K562 (cell line): Measurements from ENCODE around the gene ZNF23. TPM values are rescaled to one million over a fixed set of nuclear protein-coding genes. Genes with fewer than 3 reads are reported as not detected.

ENCODE experiments used
- ATAC-seq: fragments of 200-7000 bp; cut with Tn5 transposase; 3 replicates; pipeline ENCODE4 v1.9.1; 2020; ENCODE audit warnings: moderate library complexity
- BruUV-seq: library from RNA; stranded (reverse); fragments of 400-500 nt; replicated peaks from 2 replicates; lab custom pipeline; 2021; lab: Mats Ljungman, UMichigan
- CTCF ChIA-PET: fragments of 300-600 bp; formaldehyde crosslinking; extraction: SDS; loops from one replicate; lab custom pipeline; 2021; ENCODE audit warnings: low intra/inter-chr PET ratio; lab: Yijun Ruan, JAX
- POLR2A ChIA-PET: fragments of 300-600, 350-650 bp; sonication (Branson Sonifier 250); formaldehyde crosslinking; extraction: SDS; loops from one replicate; lab custom pipeline; 2021; ENCODE audit warnings: antibody characterized with exemption, inconsistent platforms; lab: Yijun Ruan, JAX
- DNase-seq, 4 experiments: peaks; one replicate each; pipeline versions ENCODE4 v3.0.0 to v3.0.0-alpha.2; 2011 to 2018; ENCODE audit warnings: low spot score in 3 of 4, mixed read lengths in 3 of 4; ENCODE audit errors: extremely low read depth in 1 of 4
- FAIRE-seq: peaks from 2 replicates; lab custom pipeline; 2011; peaks lifted over from hg19 to GRCh38; lab: Jason Lieb, UNC
- H2AFZ ChIP-seq: 2 replicates; pipeline ENCODE4 v1.6.0; 2011; ENCODE audit warnings: low read depth, low read length, control low read depth, inconsistent platforms
- H3K27ac ChIP-seq: fragments of 200-600 bp; 3 replicates; pipeline ENCODE4 v1.8.0; 2011; ENCODE audit warnings: low read depth, mild to moderate bottlenecking, control low read depth, inconsistent platforms, low read length, moderate library complexity, mixed read lengths; ENCODE audit errors: extremely low read depth
- H3K27me3 ChIP-seq, 2 experiments: fragments of 300-600 bp in 1 of 2; 2 replicates in 1 of 2; 3 replicates in 1 of 2; pipeline versions ENCODE4 v1.6.0 to v1.8.0; 2011; ENCODE audit warnings: inconsistent platforms in 2 of 2, low read length in 2 of 2, mild to moderate bottlenecking in 1 of 2, mixed read lengths in 1 of 2, moderate library complexity in 1 of 2; ENCODE audit not compliant: control insufficient read depth in 2 of 2, insufficient read depth in 2 of 2
- H3K36me3 ChIP-seq: fragments of 300-600 bp; 3 replicates; pipeline ENCODE4 v1.8.0; 2011; ENCODE audit warnings: mild to moderate bottlenecking, low read length, inconsistent platforms; ENCODE audit not compliant: control insufficient read depth, insufficient read depth
- H3K4me1 ChIP-seq, 2 experiments: fragments of 200-600 bp in 1 of 2; replicated peaks in 1 of 2; 2 replicates in 1 of 2; 3 replicates in 1 of 2; pipeline versions ENCODE4 v1.5.1 to v1.8.0; 2011; ENCODE audit warnings: inconsistent platforms in 2 of 2, low read length in 2 of 2, mild to moderate bottlenecking in 1 of 2, mixed read lengths in 1 of 2, moderate library complexity in 1 of 2; ENCODE audit not compliant: control insufficient read depth in 2 of 2, insufficient read depth in 2 of 2
- H3K4me2 ChIP-seq: 2 replicates; pipeline ENCODE4 v1.6.1; 2011; ENCODE audit warnings: low read length, control low read depth, inconsistent platforms, mixed read lengths; ENCODE audit not compliant: insufficient read depth
- H3K4me3 ChIP-seq: fragments of 200-600 bp; sonication (generic), shearing (Covaris generic); 2 replicates; pipeline ENCODE4 v1.5.1; 2016; ENCODE audit warnings: control low read depth, inconsistent platforms
- H3K79me2 ChIP-seq: fragments of 200-600 bp; 3 replicates; pipeline ENCODE4 v1.8.0; 2011; ENCODE audit warnings: low read length, inconsistent platforms; ENCODE audit not compliant: control insufficient read depth, insufficient read depth
- H3K9ac ChIP-seq, 2 experiments: 2 replicates each; pipeline versions ENCODE4 v1.6.0 to v1.6.1; 2011; ENCODE audit warnings: low read depth in 2 of 2, low read length in 2 of 2, control low read depth in 1 of 2, inconsistent platforms in 1 of 2, mild to moderate bottlenecking in 1 of 2, mixed read lengths in 1 of 2; ENCODE audit not compliant: insufficient read depth in 1 of 2
- H3K9me1 ChIP-seq: one replicate; pipeline ENCODE4 v1.6.0; 2011; ENCODE audit warnings: inconsistent platforms, mild to moderate bottlenecking, low read length, moderate library complexity; ENCODE audit not compliant: control insufficient read depth, insufficient read depth
- H3K9me3 ChIP-seq: replicated peaks from 2 replicates; pipeline ENCODE4 v1.5.1; 2011; ENCODE audit warnings: low read depth, low read length, inconsistent platforms; ENCODE audit not compliant: control insufficient read depth, insufficient read depth
- H4K20me1 ChIP-seq: replicated peaks from 2 replicates; pipeline ENCODE4 v1.6.1; 2011; ENCODE audit warnings: low read length, inconsistent platforms, mixed read lengths; ENCODE audit not compliant: control insufficient read depth, insufficient read depth
- ADNP ChIP-seq: fragments of 200-800 bp; sonication (Bioruptor generic); IDR thresholded peaks from 2 replicates; pipeline ENCODE4 v1.6.1; 2016; ENCODE audit warnings: missing genetic modification characterization, missing compliant biosample characterization
- DACH1 ChIP-seq: fragments of 450-650 bp; IDR thresholded peaks from 2 replicates; pipeline ENCODE4 v1.6.1; 2018; ENCODE audit not compliant: partially characterized antibody
- ETV6 ChIP-seq, 3 experiments: fragments of 150-350 bp in 1 of 3; sonication (generic) in 1 of 3; formaldehyde crosslinking in 1 of 3; IDR thresholded peaks; 2 replicates each; pipeline versions ENCODE4 v1.6.1 to v1.8.0; 2014 to 2022; ENCODE audit warnings: borderline replicate concordance in 2 of 3, low read depth in 2 of 3, antibody characterized with exemption in 1 of 3, low read length in 1 of 3, mild to moderate bottlenecking in 1 of 3, missing genetic modification reagents in 1 of 3
- FOSL1 ChIP-seq: fragments of 200-800 bp; sonication (Bioruptor generic); conservative IDR thresholded peaks from 2 replicates; pipeline ENCODE4 v1.6.1; 2016; ENCODE audit warnings: missing genetic modification characterization, missing compliant biosample characterization
- HSF4 ChIP-seq: fragments of 250-450 bp; sonication (Bioruptor Pico); IDR thresholded peaks from 2 replicates; pipeline ENCODE4 v2.1.2; 2022; ENCODE audit warnings: mild to moderate bottlenecking, moderate library complexity, borderline replicate concordance
- NR2C2 ChIP-seq, 2 experiments: fragments of 200-800 bp in 1 of 2; sonication (Bioruptor generic) in 1 of 2; sonication (generic) in 1 of 2; formaldehyde crosslinking in 1 of 2; IDR thresholded peaks; 2 replicates each; pipeline versions ENCODE4 v1.6.1 to v1.8.0; 2016 to 2022; ENCODE audit warnings: mild to moderate bottlenecking in 1 of 2, missing compliant biosample characterization in 1 of 2, missing genetic modification characterization in 1 of 2, missing genetic modification reagents in 1 of 2
- NR2F6 ChIP-seq: fragments of 450-650 bp; formaldehyde crosslinking; IDR thresholded peaks from 2 replicates; pipeline ENCODE4 v1.4.0; 2020; ENCODE audit warnings: mild to moderate bottlenecking
- RBM14 ChIP-seq: fragments of 200-400 bp; formaldehyde crosslinking; IDR thresholded peaks from 2 replicates; pipeline ENCODE4 v1.6.1; 2018; ENCODE audit warnings: low read depth, mild to moderate bottlenecking, low read length, moderate library complexity, borderline replicate concordance; ENCODE audit not compliant: insufficient read depth
- RBM17 ChIP-seq: fragments of 200-400 bp; formaldehyde crosslinking; IDR thresholded peaks from 2 replicates; pipeline ENCODE4 v1.6.1; 2017; ENCODE audit warnings: low read depth, mild to moderate bottlenecking, low read length, borderline replicate concordance
- TEAD4 ChIP-seq, 2 experiments: sonication (generic) in 1 of 2; formaldehyde crosslinking in 1 of 2; IDR thresholded peaks; 2 replicates each; pipeline versions ENCODE4 v1.6.1 to v1.8.0; 2012 to 2022; ENCODE audit warnings: borderline replicate concordance in 1 of 2, inconsistent platforms in 1 of 2, low read length in 1 of 2, mild to moderate bottlenecking in 1 of 2, missing genetic modification reagents in 1 of 2
- THRAP3 ChIP-seq: fragments of 450-650 bp; IDR thresholded peaks from 2 replicates; pipeline ENCODE4 v1.6.1; 2016; ENCODE audit warnings: mild to moderate bottlenecking, inconsistent platforms, borderline replicate concordance
- ZFP36 ChIP-seq: fragments of 150-350 bp; IDR thresholded peaks from 2 replicates; pipeline ENCODE4 v1.6.1; 2018; ENCODE audit warnings: low read length, low read depth; ENCODE audit not compliant: partially characterized antibody
- ZKSCAN3 ChIP-seq: fragments of 250-450 bp; sonication (Bioruptor Pico); IDR thresholded peaks from 2 replicates; pipeline ENCODE4 v1.4.0; 2020
- ZNF121 ChIP-seq: sonication (generic); formaldehyde crosslinking; conservative IDR thresholded peaks from 2 replicates; pipeline ENCODE4 v1.8.0; 2022; ENCODE audit warnings: missing genetic modification reagents
- ZNF174 ChIP-seq: fragments of 250-450 bp; sonication (Bioruptor Pico); IDR thresholded peaks from 2 replicates; pipeline ENCODE4 v1.4.0; 2020; ENCODE audit warnings: mild to moderate bottlenecking
- ZNF695 ChIP-seq: fragments of 450-650 bp; formaldehyde crosslinking; IDR thresholded peaks from 2 replicates; pipeline ENCODE4 v1.4.0; 2020; ENCODE audit warnings: mild to moderate bottlenecking, moderate library complexity
- WGBS: fragments of 100-300 bp; shearing (Covaris generic); methylation state at CpG from one replicate; pipeline ENCODE4 v1.1.6; 2016; ENCODE audit warnings: low coverage, mixed read lengths; ENCODE audit not compliant: insufficient coverage; ENCODE audit errors: missing lambda C conversion rate; 5-methylcytosine and 5-hydroxymethylcytosine counted together
- in situ Hi-C: fragments of 300-500 bp; cut with MboI; formaldehyde crosslinking; loops from 4 replicates; pipeline ENCODE4 v1.15.0; 2018; ENCODE audit warnings: inconsistent platforms, mixed read lengths
- intact Hi-C: fragments of 100-400 bp; cut with micrococcal nuclease; formaldehyde crosslinking; loops from 2 replicates; pipeline ENCODE4 v1.14.2; 2022
- polyA plus RNA-seq, 8 experiments: library from polyadenylated mRNA; depleted of rRNA in 4 of 8; stranded (reverse) in 5 of 8; unstranded in 3 of 8; fragments of >200 nt; fragmentation: Nextera tagmentation in 2 of 8; fragmentation: Illumina TruSeq in 1 of 8; extraction: Ambion mirVana in 2 of 8; extraction: Trizol in 1 of 8; gene quantifications; 2 replicates each; pipeline versions ENCODE4 v1.2.1 to v1.2.3, GENCODE V29; 2011 to 2014; ENCODE audit warnings: inconsistent platforms in 1 of 8, missing spikeins in 1 of 8
- total RNA-seq, 7 experiments: library from RNA; depleted of rRNA in 6 of 7; stranded (reverse); fragments of >200 nt in 6 of 7; fragmentation: Illumina TruSeq in 2 of 7; extraction: Trizol in 2 of 7; gene quantifications; 2 replicates each; pipeline versions ENCODE4 v1.2.1 to v1.2.3, GENCODE V29; 2011 to 2021; ENCODE audit warnings: low replicate concordance in 1 of 7
- TF ChIP-seq, protein P1 (sequence below): fragments of 450-650 bp; IDR thresholded peaks from 2 replicates; pipeline ENCODE4 v1.6.1; 2016; ENCODE audit warnings: borderline replicate concordance
- TF ChIP-seq, protein P2 (sequence below): fragments of 250-450 bp; sonication (Bioruptor Pico); IDR thresholded peaks from 2 replicates; pipeline ENCODE4 v1.8.0; 2021; ENCODE audit warnings: mild to moderate bottlenecking, moderate library complexity

The ZNF23 gene
- total and polyA plus RNA-seq, 9 of the 15 experiments (the other 6 are each of a cell fraction or from before 2014, with no cell fraction given), result 4.7 to 13.4 (median 11.2) TPM

DNA sequence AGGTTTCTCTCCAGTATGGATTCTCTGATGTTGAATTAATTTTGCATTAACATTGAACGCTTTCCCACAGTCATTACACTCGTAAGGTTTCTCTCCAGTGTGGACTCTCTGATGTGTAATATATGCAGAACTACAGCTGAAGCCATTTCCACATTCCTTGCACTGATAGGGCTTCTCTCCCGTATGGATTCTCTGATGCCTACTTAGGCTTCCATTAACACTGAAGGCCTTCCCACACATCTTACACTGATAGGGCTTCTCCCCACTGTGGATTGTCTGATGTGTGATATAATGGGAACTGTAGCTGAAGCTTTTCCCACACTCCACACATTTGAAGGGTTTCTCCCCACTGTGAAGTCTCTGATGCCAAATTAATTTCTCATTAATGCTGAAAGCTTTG is 13.0 kb downstream of the ZNF23 start:
- Histone ChIP-seq H3K36me3 (peaks cover 45% of the 10 kb centered on the region), H3K27ac (no peak overlapping the region), H3K9me1 (no peaks in the 10 kb centered on the region), H3K79me2 (no peaks in the 10 kb centered on the region), H2AFZ (no peak overlapping the region), H3K4me2 (no peak overlapping the region), H3K27me3 (no peaks in the 10 kb centered on the region), H3K4me1 (no peaks in the 10 kb centered on the region), H3K9me3 (peaks cover 27% of the 10 kb centered on the region), H4K20me1 (no peaks in the 10 kb centered on the region), H3K9ac (no peak overlapping the region), H3K4me3 (no peak overlapping the region)
- CTCF ChIA-PET, result no interaction called here
- WGBS, result 98% methylated on average over 3 of the region's 3 CpGs
- FAIRE-seq (no peak), ATAC-seq (no peak), DNase-seq (no peak)
- POLR2A ChIA-PET, result no interaction called here
- no TSS peak for BruUV-seq
- intact Hi-C loops, result no loop called here
- in situ Hi-C loops, result no loop called here
- no peak for TF ChIP-seq RBM14
- TF ChIP-seq ZFP36, result no peak
- TF ChIP-seq, protein P1, sequence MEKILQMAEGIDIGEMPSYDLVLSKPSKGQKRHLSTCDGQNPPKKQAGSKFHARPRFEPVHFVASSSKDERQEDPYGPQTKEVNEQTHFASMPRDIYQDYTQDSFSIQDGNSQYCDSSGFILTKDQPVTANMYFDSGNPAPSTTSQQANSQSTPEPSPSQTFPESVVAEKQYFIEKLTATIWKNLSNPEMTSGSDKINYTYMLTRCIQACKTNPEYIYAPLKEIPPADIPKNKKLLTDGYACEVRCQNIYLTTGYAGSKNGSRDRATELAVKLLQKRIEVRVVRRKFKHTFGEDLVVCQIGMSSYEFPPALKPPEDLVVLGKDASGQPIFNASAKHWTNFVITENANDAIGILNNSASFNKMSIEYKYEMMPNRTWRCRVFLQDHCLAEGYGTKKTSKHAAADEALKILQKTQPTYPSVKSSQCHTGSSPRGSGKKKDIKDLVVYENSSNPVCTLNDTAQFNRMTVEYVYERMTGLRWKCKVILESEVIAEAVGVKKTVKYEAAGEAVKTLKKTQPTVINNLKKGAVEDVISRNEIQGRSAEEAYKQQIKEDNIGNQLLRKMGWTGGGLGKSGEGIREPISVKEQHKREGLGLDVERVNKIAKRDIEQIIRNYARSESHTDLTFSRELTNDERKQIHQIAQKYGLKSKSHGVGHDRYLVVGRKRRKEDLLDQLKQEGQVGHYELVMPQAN, result no peak
- TF ChIP-seq ZKSCAN3, result no peak
- TF ChIP-seq ZNF174 (CRISPR knock-in tag), result no peak
- 0 out of 2 replicates have a peak, but pooled peaks have one; percentile 19 for TF ChIP-seq TEAD4 (IDR thresholded peaks at IDR 0.05; ENCODE audit: low read length)
- TF ChIP-seq TEAD4 (CRISPR knock-in tag; IDR thresholded peaks at IDR 0.05; ENCODE audit: borderline replicate concordance), result no peak
- TF ChIP-seq NR2F6 (CRISPR knock-in tag), result no peak
- TF ChIP-seq, protein P2, sequence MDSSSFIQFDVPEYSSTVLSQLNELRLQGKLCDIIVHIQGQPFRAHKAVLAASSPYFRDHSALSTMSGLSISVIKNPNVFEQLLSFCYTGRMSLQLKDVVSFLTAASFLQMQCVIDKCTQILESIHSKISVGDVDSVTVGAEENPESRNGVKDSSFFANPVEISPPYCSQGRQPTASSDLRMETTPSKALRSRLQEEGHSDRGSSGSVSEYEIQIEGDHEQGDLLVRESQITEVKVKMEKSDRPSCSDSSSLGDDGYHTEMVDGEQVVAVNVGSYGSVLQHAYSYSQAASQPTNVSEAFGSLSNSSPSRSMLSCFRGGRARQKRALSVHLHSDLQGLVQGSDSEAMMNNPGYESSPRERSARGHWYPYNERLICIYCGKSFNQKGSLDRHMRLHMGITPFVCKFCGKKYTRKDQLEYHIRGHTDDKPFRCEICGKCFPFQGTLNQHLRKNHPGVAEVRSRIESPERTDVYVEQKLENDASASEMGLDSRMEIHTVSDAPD (CRISPR knock-in tag), result no peak
- no peak for TF ChIP-seq RBM17
- no peak for TF ChIP-seq ZNF695 (CRISPR knock-in tag)
- no peak for TF ChIP-seq ETV6 (IDR thresholded peaks at IDR 0.05; ENCODE audit: borderline replicate concordance in 1 of 2, low read depth in 2 of 2, low read length in 1 of 2)
- no peak for TF ChIP-seq ETV6 (CRISPR knock-in tag; IDR thresholded peaks at IDR 0.05; ENCODE audit: borderline replicate concordance)
- no peak for TF ChIP-seq NR2C2 (CRISPR knock-in tag; IDR thresholded peaks at IDR 0.05)
- TF ChIP-seq NR2C2 (tag; IDR thresholded peaks at IDR 0.05), result no peak
- no peak for TF ChIP-seq HSF4 (CRISPR knock-in tag)
- no peak for TF ChIP-seq THRAP3
- no peak for TF ChIP-seq FOSL1
- TF ChIP-seq DACH1, result no peak
- TF ChIP-seq ZNF121 (CRISPR knock-in tag), result no peak
- no peak for TF ChIP-seq ADNP (tag)
